HG03460 (cell line): Measurements from ENCODE around the gene CBLC.
"Not testable (repeated sequence)": the region's sequence is repeated elsewhere in the genome, so short reads cannot be mapped to it uniquely, and the experiment has no call there.

Experiments used
- ATAC-seq: cut with Tn5 transposase; IDR thresholded peaks from one replicate; pipeline ENCODE4 v1.9.1; 2021; ENCODE audit not compliant: unreplicated experiment

CBLC gene

GRCh38 chr19:44818466-44819031 lies 40.9 kb downstream of the CBLC start:
- no peak for ATAC-seq

DNA sequence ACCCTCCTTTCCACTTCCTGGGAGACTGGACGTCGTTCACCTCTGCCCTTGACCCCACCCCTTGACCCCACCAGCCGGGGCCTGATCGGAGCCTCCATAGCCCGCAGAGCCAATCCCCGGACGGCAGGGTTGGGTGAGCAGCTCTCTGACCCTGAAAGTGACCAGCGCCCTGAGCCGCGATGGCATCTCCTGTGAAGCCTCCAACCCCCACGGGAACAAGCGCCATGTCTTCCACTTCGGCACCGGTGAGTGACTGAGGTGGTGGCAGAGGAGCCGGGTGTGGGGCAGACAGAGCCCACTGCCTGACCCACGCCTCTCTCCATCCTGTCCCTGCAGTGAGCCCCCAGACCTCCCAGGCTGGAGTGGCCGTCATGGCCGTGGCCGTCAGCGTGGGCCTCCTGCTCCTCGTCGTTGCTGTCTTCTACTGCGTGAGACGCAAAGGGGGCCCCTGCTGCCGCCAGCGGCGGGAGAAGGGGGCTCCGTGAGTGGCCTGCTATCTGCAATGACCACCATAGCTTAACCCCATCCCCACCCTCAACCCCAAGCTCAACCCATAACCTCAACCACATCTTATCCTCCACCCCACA lies 41.6 kb downstream of the CBLC start:
- ATAC-seq, result no peak

- no peak for ATAC-seq
Measured at GRCh38 chr19:44820648-44821609, 43.2 kb downstream of the CBLC start.

- no peak for ATAC-seq
Measured at GRCh38 chr19:44822177-44822576, 44.5 kb downstream of the CBLC start.

DNA sequence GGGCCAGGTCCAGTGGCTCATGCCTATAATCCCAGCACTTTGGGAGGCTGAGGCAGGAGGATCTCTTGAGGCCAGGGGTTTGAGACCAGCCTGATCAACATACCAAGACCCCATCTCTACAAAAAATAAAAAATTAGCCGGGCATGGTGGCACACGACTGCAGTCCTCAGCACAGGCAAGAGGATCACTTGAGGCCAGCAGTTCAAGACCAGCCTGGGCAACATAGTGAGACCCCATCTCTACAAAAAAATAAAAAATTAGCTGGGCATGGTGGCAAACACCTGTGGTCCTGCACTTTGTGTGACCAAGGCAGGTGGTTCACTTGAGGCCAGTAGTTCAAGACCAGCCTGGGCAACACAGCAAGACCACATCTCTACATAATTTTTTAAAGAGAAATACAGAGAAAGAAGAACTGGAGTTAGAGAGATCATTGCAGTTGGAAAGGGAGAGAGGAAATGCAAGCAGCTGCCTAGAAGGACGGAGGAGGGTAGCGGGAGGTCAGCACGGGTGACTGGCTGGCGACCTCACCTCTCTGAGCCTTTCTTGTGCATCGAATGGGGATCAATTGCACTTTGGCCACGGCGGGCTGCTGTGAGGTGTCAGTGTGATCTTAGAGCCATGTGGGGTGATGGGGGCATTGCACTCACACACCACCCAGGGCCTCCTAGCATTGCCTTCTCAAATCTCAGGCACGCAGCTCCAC lies 45.1 kb downstream of the CBLC start:
- no peak for ATAC-seq

GRCh38 chr19:44823373-44823698 lies 45.6 kb downstream of the CBLC start:
- no peak for ATAC-seq

DNA sequence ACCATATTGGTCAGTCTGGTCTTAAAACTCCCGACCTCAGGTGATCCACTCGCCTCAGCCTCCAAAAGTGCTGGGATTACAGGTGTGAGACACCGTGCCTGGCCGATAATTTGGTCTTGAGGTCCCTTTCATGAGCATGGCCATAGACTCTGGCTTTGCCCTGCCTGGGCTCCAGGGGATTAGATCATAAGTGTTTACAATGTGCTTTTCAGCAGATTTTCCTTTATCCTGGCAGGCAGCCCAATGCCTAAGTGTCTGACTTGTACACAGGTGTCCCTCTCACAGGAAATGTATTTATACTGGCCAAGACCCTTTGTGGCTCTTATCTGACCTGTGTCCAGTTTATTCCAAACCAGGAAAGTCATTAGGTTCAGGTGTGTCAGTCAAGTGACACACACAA lies 47.1 kb downstream of the CBLC start:
- no peak for ATAC-seq

DNA sequence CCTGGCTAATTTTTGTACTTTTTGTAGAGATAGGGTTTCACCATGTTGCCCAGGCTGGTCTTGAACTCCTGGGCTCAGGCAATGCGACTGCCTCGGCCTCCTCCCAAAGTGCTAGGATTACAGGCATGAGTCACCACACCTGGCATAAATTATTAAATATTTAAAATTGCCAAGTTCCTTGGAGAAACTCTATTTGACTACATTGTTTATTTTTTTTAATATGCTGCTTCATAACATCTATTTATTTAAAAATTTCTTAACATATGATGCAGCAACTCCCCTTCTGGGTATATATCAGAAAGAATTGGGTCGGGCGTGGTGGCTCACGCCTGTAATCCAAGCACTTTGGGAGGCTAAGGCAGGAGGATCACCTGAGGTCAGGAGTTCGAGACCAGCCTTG lies 55.2 kb downstream of the CBLC start:
- not testable (repeated sequence) for ATAC-seq

DNA sequence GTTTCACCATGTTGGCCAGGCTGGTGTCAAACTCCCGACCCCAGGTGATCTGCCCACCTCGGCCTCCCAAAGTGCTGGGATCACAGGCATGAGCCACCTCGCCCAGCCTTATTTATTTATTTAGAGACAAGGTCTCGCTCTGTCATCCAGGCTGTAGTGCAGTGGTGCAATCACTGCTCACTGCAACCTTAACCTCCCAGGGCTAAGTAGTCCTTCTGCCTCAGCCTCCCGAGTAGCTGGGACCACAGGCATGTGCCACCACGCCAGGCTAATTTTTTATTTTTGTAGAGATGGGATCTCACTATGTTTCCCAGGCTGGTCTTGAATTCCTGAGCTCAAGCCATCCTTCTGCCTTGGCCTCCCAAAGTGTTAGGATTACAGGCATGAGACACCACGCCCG lies 56.7 kb downstream of the CBLC start:
- ATAC-seq, result not testable (repeated sequence)

- no peak for ATAC-seq
Measured at GRCh38 chr19:44839276-44839675, 61.6 kb downstream of the CBLC start.

GRCh38 chr19:44840811-44841210 lies 63.1 kb downstream of the CBLC start:
- ATAC-seq, result no peak

- no peak for ATAC-seq
Measured at GRCh38 chr19:44841231-44841630, 63.5 kb downstream of the CBLC start.

DNA sequence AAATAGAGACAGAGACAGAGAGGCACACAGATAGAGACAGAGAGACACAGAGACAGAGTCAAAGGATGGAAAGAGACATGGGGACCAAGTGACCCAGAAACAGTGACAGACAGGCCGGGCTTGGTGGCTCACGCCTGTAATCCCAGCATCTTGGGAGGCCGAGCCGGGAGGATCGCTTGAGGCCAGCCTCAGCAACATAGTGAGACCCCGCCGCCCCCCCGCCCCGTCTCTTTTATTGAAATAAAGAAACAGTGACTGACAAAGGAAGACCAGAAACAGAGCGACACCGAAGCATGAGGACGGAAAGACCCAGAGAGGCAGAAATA lies 67.6 kb downstream of the CBLC start:
- ATAC-seq, result no peak

- no peak for ATAC-seq
Measured at GRCh38 chr19:44845612-44846454, 68.1 kb downstream of the CBLC start, which contains the start of gene NECTIN2. Gene NECTIN2, plus strand, starts transcription at chr19:44846297. Its CDS starts 229 bp downstream, at chr19:44846526.

- ATAC-seq, result no peak
Measured at GRCh38 chr19:44846455-44847143, 68.9 kb downstream of the CBLC start.

DNA sequence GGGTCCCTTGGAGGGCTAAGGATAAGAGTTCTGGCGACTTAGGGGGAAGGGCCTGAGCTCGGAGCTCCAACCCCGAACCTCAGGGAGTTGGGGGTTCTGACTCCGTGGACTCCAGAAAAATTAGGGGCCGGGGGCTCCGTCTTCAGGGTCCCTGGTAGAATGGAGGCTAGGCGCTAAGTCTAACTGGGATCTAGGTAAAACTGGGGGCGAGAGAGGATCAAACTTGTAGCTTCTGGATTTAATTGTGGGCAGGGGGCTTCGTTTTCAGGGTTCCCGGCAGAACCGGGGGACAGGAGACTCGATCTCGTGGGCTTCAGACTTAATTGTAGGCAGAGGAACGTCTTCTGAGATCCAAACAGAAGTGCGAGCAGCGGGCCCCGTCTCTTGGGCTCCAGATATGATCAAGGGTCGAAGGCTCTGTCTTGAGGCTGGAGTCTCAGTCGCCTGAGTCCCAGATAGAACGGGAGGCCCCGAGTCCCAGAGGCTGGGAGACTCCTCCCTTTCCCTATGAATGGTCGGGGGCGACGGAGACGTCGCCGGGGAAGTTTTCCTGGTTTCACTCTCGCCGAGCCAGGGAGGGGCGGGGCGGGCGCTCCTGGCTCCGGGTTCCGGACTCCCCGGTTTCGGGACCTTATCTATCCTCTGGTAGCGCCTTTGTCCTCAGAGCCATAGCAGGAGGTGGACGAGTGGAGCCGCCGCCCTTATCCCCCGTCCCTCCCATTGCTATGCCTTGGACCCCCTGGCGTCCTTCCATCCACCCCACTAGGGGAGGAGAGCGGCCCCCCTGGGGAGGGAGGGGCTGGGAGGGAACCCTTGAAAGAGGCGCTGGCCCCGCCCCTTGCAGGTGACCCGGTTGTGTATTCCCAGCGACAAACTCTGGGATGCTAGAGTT lies 69.7 kb downstream of the CBLC start:
- no peak for ATAC-seq

DNA sequence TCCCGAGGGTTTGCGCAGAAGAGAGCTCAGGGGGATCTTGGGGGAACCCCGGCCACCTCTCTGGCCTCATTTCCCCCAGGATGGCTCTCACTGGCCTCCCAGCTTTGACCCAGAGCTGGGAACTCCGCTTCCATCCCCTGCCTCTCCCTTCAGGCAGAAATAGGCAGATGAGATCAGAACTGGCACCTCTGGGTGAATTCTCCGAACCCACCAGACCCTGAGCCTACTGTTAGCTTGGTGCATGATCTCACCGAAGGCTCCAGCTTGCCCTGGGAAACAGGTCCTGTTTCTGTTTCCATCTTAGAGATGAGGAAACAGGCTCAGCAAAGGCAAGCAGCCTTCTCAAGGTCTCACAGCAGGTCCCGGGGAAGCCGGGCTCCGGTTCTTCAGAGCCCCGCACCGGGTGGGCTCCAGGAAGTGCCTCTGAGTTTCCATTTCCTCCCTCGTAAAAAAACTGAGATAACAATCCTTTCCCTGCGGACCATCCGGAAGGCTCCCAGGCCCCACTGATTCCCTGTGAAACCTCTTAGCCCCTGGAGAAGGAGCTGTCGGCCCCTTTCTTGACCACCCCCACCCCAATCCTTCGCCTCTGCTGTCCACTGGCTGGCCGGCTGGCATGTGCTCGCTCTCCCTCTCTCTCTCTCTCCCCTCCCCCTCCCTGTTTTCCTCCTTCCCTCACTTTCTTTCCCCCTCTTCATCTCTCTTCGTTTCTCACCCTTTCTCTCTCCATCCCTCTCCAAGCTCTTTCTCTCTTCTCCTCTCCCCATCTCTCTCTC lies 70.5 kb downstream of the CBLC start:
- no peak for ATAC-seq

GRCh38 chr19:44848812-44849447 lies 71.2 kb downstream of the CBLC start:
- no peak for ATAC-seq
